ENCODE results near the gene TRPV6.

The TRPV6 gene

GRCh38 chr7:142842251-142842766 lies 43.2 kb downstream of the TRPV6 start:
- H3K27me3 ChIP-seq (ENCODE audit: control insufficient read depth in 1 of 2, insufficient read depth in 2 of 2, low read length in 2 of 2): no peaks in the 10 kb centered on the region
- no peaks in the 10 kb centered on the region for H3K36me3 ChIP-seq (ENCODE audit: control insufficient read depth in 2 of 2, insufficient read depth in 2 of 2, low read length in 2 of 2)
- no peak overlapping the region for H3K4me3 ChIP-seq (ENCODE audit: low read length in 2 of 2)
- H3K9me3 ChIP-seq (ENCODE audit: control insufficient read depth in 2 of 2, low read length in 2 of 2): no peaks in the 10 kb centered on the region
- H3K9ac ChIP-seq (ENCODE audit: low read length in 2 of 2): no peak overlapping the region
- no peak overlapping the region for H3K27ac ChIP-seq (ENCODE audit: low read length)
- H3K4me1 ChIP-seq (ENCODE audit: control insufficient read depth, insufficient read depth, low read length): no peaks in the 10 kb centered on the region

DNA sequence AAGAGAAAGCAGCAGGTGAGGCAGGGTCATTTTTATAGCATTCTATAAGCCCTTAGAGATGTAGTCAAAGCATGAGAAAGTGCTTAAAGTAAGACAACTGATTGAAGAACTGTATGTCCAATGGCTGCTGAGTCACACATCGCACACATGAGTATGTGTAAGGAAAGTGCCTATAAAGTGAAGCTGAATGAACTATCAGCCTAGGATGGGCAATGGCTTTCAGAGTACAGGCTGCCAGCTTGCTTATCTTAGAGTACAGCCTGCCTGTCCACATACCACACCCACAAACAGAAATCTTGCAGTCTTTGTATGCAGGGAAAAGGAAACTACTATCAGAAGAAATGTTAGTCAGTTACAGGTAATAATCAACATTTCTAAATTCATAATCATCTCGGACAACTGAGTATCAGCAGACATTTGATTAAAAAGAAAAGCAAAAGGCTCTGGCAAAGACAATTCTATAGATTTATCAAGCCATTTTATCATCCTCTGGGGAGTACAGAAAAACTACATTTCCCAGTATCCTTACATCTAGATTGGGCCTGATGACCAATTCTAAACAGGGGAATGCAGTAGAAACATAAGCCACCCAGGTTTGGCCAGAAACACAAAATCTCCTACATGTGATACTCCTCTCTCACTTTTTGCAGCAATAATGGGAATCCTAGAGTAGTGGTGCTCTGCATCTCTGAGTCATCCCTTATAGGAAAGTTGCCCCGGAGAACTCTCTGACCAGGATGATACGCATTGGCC lies 46.9 kb downstream of the TRPV6 start:
- H3K27ac ChIP-seq (ENCODE audit: low read length): no peak overlapping the region
- no peaks in the 10 kb centered on the region for H3K36me3 ChIP-seq (ENCODE audit: control insufficient read depth in 2 of 2, insufficient read depth in 2 of 2, low read length in 2 of 2)
- no peaks in the 10 kb centered on the region for H3K9me3 ChIP-seq (ENCODE audit: control insufficient read depth in 2 of 2, low read length in 2 of 2)
- H3K4me3 ChIP-seq (ENCODE audit: low read length in 2 of 2): no peak overlapping the region
- no peaks in the 10 kb centered on the region for H3K4me1 ChIP-seq (ENCODE audit: control insufficient read depth, insufficient read depth, low read length)
- no peaks in the 10 kb centered on the region for H3K27me3 ChIP-seq (ENCODE audit: control insufficient read depth in 1 of 2, insufficient read depth in 2 of 2, low read length in 2 of 2)
- no peak overlapping the region for H3K9ac ChIP-seq (ENCODE audit: low read length in 2 of 2)

DNA sequence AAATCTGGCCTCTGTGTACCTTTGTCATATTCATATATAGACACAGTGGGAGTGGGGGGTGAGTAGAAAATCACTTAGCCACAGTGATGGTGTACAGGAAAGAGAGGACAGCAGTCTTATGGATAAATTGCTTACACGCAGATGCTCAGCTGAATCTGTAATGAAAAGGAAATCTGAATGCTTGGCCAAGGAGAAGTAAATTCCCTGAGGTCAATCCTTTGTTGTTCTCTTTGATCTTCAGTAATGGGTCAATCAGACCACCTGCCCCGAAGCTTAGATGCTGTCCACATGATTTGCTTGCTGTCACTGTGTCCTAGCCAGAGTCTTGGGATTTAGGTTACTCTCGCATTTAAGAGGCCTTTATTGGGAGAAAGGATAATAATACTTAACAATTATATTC lies 49.1 kb downstream of the TRPV6 start:
- H3K36me3 ChIP-seq (ENCODE audit: control insufficient read depth in 2 of 2, insufficient read depth in 2 of 2, low read length in 2 of 2): no peaks in the 10 kb centered on the region
- no peaks in the 10 kb centered on the region for H3K9me3 ChIP-seq (ENCODE audit: control insufficient read depth in 2 of 2, low read length in 2 of 2)
- H3K9ac ChIP-seq (ENCODE audit: low read length in 2 of 2): no peak overlapping the region
- no peak overlapping the region for H3K27ac ChIP-seq (ENCODE audit: low read length)
- peaks cover 0 to 4% of the 10 kb centered on the region in 2 donors for H3K27me3 ChIP-seq (ENCODE audit: control insufficient read depth in 1 of 2, insufficient read depth in 2 of 2, low read length in 2 of 2)
- no peaks in the 10 kb centered on the region for H3K4me1 ChIP-seq (ENCODE audit: control insufficient read depth, insufficient read depth, low read length)
- no peak overlapping the region for H3K4me3 ChIP-seq (ENCODE audit: low read length in 2 of 2)

GRCh38 chr7:142835487-142835886 lies 50.1 kb downstream of the TRPV6 start:
- Histone ChIP-seq H3K27ac (ENCODE audit: low read length) (no peak overlapping the region), H3K9ac (ENCODE audit: low read length in 2 of 2) (no peak overlapping the region), H3K4me1 (ENCODE audit: control insufficient read depth, insufficient read depth, low read length) (no peaks in the 10 kb centered on the region), H3K27me3 (ENCODE audit: control insufficient read depth in 1 of 2, insufficient read depth in 2 of 2, low read length in 2 of 2) (peaks cover 0 to 4% of the 10 kb centered on the region in 2 donors), H3K36me3 (ENCODE audit: control insufficient read depth in 2 of 2, insufficient read depth in 2 of 2, low read length in 2 of 2) (no peaks in the 10 kb centered on the region), H3K4me3 (ENCODE audit: low read length in 2 of 2) (no peak overlapping the region), H3K9me3 (ENCODE audit: control insufficient read depth in 2 of 2, low read length in 2 of 2) (no peaks in the 10 kb centered on the region)

DNA sequence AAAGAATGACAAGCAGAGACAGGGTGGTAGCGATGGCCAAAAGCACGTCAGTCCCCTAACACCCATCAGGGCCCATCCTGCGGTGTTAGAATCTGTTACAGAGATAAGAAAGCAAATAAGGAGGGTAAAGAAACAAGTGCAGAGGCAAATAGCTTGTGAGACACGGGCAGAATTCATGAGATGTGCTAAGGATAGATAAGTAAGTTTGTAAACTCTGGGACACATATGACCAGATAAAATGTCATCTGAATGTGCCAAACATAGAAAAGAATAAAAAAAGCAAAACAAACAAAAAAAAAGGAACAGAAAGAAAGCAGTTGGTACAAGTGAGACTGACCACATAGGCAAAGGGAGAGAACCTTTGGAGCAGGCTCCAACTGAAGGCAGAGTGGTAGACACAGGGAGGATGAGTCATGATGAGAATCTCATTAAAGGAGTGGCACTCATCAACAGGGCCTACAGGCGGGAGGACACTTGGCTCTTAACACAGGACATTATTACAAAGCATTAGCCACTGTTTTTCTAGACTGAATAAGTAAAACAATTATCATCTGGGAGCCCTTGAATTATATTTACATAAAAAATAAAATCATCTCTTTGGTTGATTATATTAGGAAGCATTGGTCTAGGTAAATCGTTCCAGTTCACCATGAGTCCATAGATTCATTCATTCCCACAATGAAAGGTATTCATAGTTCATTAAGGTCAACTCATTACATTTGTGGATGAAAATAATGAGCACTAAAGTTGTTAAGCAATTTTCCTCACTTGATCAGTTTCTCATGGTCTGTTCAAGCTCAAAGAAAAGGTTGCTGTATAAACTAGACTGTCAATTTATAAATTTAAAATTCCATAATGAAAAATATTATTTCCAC lies 52.1 kb downstream of the TRPV6 start:
- H3K27ac ChIP-seq (ENCODE audit: low read length): no peak overlapping the region
- H3K4me1 ChIP-seq (ENCODE audit: control insufficient read depth, insufficient read depth, low read length): no peaks in the 10 kb centered on the region
- peaks cover 0 to 4% of the 10 kb centered on the region in 2 donors for H3K27me3 ChIP-seq (ENCODE audit: control insufficient read depth in 1 of 2, insufficient read depth in 2 of 2, low read length in 2 of 2)
- no peak overlapping the region for H3K4me3 ChIP-seq (ENCODE audit: low read length in 2 of 2)
- no peaks in the 10 kb centered on the region for H3K36me3 ChIP-seq (ENCODE audit: control insufficient read depth in 2 of 2, insufficient read depth in 2 of 2, low read length in 2 of 2)
- H3K9ac ChIP-seq (ENCODE audit: low read length in 2 of 2): no peak overlapping the region
- no peaks in the 10 kb centered on the region for H3K9me3 ChIP-seq (ENCODE audit: control insufficient read depth in 2 of 2, low read length in 2 of 2)

DNA sequence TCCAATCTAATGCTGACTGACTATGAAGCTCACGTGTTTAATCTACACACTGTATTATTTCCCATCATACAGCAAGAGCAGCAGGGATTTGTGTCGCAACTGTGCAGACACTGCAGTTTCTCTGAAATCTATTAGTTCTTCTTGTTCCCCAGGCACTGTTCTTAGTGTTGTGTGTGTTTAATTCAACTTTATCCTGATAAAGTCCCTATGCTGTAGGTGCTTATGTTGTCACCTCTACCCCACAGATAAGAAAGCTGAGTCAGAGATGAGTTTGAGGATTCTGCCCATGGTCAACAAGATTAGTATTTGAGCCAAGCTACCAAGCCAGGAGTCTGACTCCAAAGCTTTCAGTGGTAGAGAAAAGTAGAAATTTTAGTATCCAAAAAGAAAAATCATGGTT lies 53.1 kb downstream of the TRPV6 start:
- Histone ChIP-seq H3K9me3 (ENCODE audit: control insufficient read depth in 2 of 2, low read length in 2 of 2) (no peaks in the 10 kb centered on the region), H3K4me3 (ENCODE audit: low read length in 2 of 2) (no peak overlapping the region), H3K9ac (ENCODE audit: low read length in 2 of 2) (no peak overlapping the region), H3K4me1 (ENCODE audit: control insufficient read depth, insufficient read depth, low read length) (no peaks in the 10 kb centered on the region), H3K27ac (ENCODE audit: low read length) (no peak overlapping the region), H3K36me3 (ENCODE audit: control insufficient read depth in 2 of 2, insufficient read depth in 2 of 2, low read length in 2 of 2) (no peaks in the 10 kb centered on the region), H3K27me3 (ENCODE audit: control insufficient read depth in 1 of 2, insufficient read depth in 2 of 2, low read length in 2 of 2) (peaks cover 0 to 4% of the 10 kb centered on the region in 2 donors)

GRCh38 chr7:142827951-142828500 lies 57.5 kb downstream of the TRPV6 start:
- no peaks in the 10 kb centered on the region for H3K9me3 ChIP-seq (ENCODE audit: control insufficient read depth in 2 of 2, low read length in 2 of 2)
- peaks cover 0 to 4% of the 10 kb centered on the region in 2 donors for H3K27me3 ChIP-seq (ENCODE audit: control insufficient read depth in 1 of 2, insufficient read depth in 2 of 2, low read length in 2 of 2)
- H3K36me3 ChIP-seq (ENCODE audit: control insufficient read depth in 2 of 2, insufficient read depth in 2 of 2, low read length in 2 of 2): no peaks in the 10 kb centered on the region
- no peak overlapping the region for H3K27ac ChIP-seq (ENCODE audit: low read length)
- H3K4me1 ChIP-seq (ENCODE audit: control insufficient read depth, insufficient read depth, low read length): no peaks in the 10 kb centered on the region
- no peak overlapping the region for H3K9ac ChIP-seq (ENCODE audit: low read length in 2 of 2)
- H3K4me3 ChIP-seq (ENCODE audit: low read length in 2 of 2): no peak overlapping the region

DNA sequence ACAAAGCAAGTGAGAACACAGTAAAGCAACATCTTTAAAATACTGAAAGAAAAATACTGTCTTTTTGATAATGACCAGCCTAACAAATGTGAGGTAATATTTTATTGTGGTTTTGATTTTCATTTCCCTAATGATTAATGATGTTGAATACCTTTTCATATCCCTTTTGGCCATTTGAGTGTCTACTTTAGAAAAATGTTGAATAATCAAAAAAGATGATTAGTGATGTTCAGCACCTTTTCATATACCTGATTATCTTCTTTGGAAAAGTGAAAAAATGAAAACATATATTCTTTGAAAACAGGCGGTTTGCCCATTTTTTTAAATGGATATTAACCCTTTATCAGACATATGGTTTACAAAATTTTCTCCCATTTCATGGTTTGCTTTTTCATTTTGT lies 62.8 kb downstream of the TRPV6 start:
- Histone ChIP-seq H3K36me3 (ENCODE audit: control insufficient read depth in 2 of 2, insufficient read depth in 2 of 2, low read length in 2 of 2) (no peaks in the 10 kb centered on the region), H3K27ac (ENCODE audit: low read length) (no peak overlapping the region), H3K9me3 (ENCODE audit: control insufficient read depth in 2 of 2, low read length in 2 of 2) (no peaks in the 10 kb centered on the region), H3K4me1 (ENCODE audit: control insufficient read depth, insufficient read depth, low read length) (no peaks in the 10 kb centered on the region), H3K4me3 (ENCODE audit: low read length in 2 of 2) (no peak overlapping the region), H3K9ac (ENCODE audit: low read length in 2 of 2) (no peak overlapping the region), H3K27me3 (ENCODE audit: control insufficient read depth in 1 of 2, insufficient read depth in 2 of 2, low read length in 2 of 2) (peaks cover 0 to 4% of the 10 kb centered on the region in 2 donors)
